RWPE2 (cell line): ENCODE results near the gene FAM151B.
A peak's percentile ranks its signal among the peaks of the same experiment; 100 is the strongest.

Experiments used
- ATAC-seq: fragments of 200-7000 bp; cut with Tn5 transposase; 3 replicates; pipeline ENCODE4 v1.9.1; 2021; ENCODE audit warnings: low read depth
- DNase-seq: peaks from one replicate; pipeline ENCODE4 v3.0.0-alpha.2; 2020; ENCODE audit warnings: low spot score
- H3K27ac ChIP-seq: fragments of 450-650 bp; 2 replicates; pipeline ENCODE4 v1.5.1; 2017; ENCODE audit warnings: mild to moderate bottlenecking; ENCODE audit not compliant: poor library complexity, severe bottlenecking
- H3K27me3 ChIP-seq: fragments of 250-450 bp; sonication (Bioruptor Pico); 2 replicates; pipeline ENCODE4 v1.5.1; 2021; ENCODE audit warnings: mild to moderate bottlenecking, moderate library complexity; ENCODE audit not compliant: insufficient read depth, poor library complexity, severe bottlenecking
- H3K36me3 ChIP-seq: fragments of 250-450 bp; sonication (Bioruptor Pico); 2 replicates; pipeline ENCODE4 v1.5.1; 2020; ENCODE audit warnings: low read depth, mild to moderate bottlenecking, moderate library complexity
- H3K4me1 ChIP-seq: fragments of 250-450 bp; sonication (Bioruptor Pico); 2 replicates; pipeline ENCODE4 v1.5.1; 2021; ENCODE audit warnings: mild to moderate bottlenecking, moderate library complexity; ENCODE audit not compliant: insufficient read depth, poor library complexity, severe bottlenecking
- H3K4me3 ChIP-seq: fragments of 250-450 bp; sonication (Bioruptor Pico); 2 replicates; pipeline ENCODE4 v1.5.1; 2021; ENCODE audit warnings: mild to moderate bottlenecking, moderate library complexity; ENCODE audit not compliant: severe bottlenecking
- H3K9me3 ChIP-seq: fragments of 250-450 bp; sonication (Bioruptor Pico); 2 replicates; pipeline ENCODE4 v1.5.1; 2021; ENCODE audit warnings: mild to moderate bottlenecking, moderate library complexity; ENCODE audit not compliant: severe bottlenecking
- TF ChIP-seq, protein P1 (sequence below): fragments of 450-650 bp; IDR thresholded peaks from one replicate; pipeline ENCODE4 v1.5.1; 2017; ENCODE audit warnings: mild to moderate bottlenecking, moderate library complexity; ENCODE audit not compliant: poor library complexity, severe bottlenecking

Gene FAM151B

GRCh38 chr5:80568251-80568650 is 80.4 kb downstream of the FAM151B start:
- TF ChIP-seq, protein P1, sequence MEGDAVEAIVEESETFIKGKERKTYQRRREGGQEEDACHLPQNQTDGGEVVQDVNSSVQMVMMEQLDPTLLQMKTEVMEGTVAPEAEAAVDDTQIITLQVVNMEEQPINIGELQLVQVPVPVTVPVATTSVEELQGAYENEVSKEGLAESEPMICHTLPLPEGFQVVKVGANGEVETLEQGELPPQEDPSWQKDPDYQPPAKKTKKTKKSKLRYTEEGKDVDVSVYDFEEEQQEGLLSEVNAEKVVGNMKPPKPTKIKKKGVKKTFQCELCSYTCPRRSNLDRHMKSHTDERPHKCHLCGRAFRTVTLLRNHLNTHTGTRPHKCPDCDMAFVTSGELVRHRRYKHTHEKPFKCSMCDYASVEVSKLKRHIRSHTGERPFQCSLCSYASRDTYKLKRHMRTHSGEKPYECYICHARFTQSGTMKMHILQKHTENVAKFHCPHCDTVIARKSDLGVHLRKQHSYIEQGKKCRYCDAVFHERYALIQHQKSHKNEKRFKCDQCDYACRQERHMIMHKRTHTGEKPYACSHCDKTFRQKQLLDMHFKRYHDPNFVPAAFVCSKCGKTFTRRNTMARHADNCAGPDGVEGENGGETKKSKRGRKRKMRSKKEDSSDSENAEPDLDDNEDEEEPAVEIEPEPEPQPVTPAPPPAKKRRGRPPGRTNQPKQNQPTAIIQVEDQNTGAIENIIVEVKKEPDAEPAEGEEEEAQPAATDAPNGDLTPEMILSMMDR: no peak
- ATAC-seq (no peak), DNase-seq (no peak)
- Histone ChIP-seq H3K36me3 (no peaks in the 10 kb centered on the region), H3K4me1 (no peaks in the 10 kb centered on the region), H3K4me3 (no peak overlapping the region), H3K27me3 (peaks cover 69% of the 10 kb centered on the region), H3K9me3 (no peaks in the 10 kb centered on the region), H3K27ac (no peak overlapping the region)

DNA sequence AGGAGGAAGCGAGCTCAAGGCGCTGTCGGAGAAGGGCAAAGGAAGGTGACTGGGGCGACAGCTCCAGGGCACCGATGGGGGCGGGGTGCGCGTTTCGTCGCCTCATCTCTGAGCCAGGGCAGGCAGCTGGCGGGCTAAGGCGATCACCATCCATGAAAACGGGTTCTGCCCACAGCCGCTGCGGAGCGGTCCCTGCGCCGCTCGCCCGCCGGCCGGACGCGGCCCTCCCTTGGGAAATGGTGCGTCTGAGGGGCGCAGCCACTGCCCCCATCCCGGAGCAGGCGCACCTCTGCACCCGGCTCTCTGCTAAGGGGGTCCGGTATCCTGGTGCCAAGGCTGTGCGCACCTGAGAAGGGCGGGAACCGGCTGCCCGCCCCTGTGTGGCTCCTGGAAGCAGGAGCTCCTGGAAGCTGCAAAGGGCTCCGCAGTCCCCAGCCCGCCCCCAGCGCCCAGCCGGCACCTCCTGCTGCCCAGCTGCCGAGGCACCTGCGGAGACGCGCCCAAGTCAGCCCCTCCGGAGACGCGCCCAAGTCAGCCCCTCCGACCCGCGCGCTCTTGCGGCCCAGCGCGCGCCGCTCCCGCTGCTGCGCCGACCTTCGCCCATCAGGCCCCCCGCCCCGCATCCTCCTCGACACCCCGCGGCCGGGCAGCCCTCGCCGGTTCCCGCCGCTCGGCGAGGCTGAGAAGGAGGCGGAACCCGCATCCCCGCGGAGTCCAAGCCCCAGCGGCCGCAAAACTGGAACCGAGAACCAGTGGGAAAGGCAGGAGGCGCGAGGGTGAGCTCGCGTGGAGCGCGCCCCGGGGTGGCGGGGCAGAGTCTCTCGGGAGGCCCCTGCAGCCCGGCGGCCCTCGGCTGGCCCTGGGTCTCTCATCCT is 81.4 kb downstream of the FAM151B start:
- Histone ChIP-seq H3K9me3 (no peaks in the 10 kb centered on the region), H3K36me3 (no peaks in the 10 kb centered on the region), H3K4me1 (no peaks in the 10 kb centered on the region), H3K27me3 (peaks cover 60% of the 10 kb centered on the region), H3K4me3 (peak overlapping the region; percentile 24), H3K27ac (no peak overlapping the region)
- DNase-seq: no peak
- no peak for ATAC-seq
- TF ChIP-seq, protein P1: no peak

GRCh38 chr5:80569961-80570786 is 82.3 kb downstream of the FAM151B start, which contains the start of gene ANKRD34B:
Gene ANKRD34B, minus strand, starts transcription at chr5:80570280. Its CDS starts 10,261 bp downstream, at chr5:80560019.
- Histone ChIP-seq H3K27ac (no peak within 1 kb of the TSS), H3K4me3 (peak within 1 kb of the TSS; percentile 24), H3K9me3 (no peaks in the 10 kb centered on the region), H3K27me3 (peaks cover 56% of the 10 kb centered on the region), H3K36me3 (no peaks in the 10 kb centered on the region), H3K4me1 (no peaks in the 10 kb centered on the region)
- TF ChIP-seq, protein P1: no peak
- DNase-seq: no peak
- peak; percentile 70 for ATAC-seq

DNA sequence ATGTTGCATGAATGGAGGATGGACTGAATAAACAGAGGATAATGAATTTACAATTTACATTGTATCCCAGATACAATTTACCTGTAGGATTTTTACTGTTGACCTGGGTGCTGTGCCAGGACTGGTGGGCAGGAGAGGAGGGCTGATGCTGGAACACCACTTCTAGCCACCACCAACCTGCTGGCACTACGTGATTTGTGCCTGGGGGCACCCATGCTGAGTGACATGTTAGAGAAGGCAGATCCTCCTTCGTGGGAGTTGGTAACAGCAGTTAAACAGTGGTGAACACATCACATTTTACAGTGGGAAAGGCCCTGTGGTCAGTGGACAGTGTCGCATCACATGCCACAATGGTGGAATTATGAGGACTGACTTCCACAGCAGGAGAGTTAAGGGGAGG is 85.2 kb downstream of the FAM151B start:
- H3K4me3 ChIP-seq: no peak overlapping the region
- peaks cover 33% of the 10 kb centered on the region for H3K27me3 ChIP-seq
- H3K4me1 ChIP-seq: no peaks in the 10 kb centered on the region
- ATAC-seq (no peak), DNase-seq (no peak)
- H3K9me3 ChIP-seq: no peaks in the 10 kb centered on the region
- H3K27ac ChIP-seq: no peak overlapping the region
- TF ChIP-seq, protein P1: no peak
- no peaks in the 10 kb centered on the region for H3K36me3 ChIP-seq
